CD14-positive monocyte (primary cell): ENCODE data around the gene CARD19. TPM values are rescaled to one million over a fixed set of nuclear protein-coding genes. Genes with fewer than 3 reads are reported as not detected.

Source experiments
- DNase-seq, 3 donors: peaks; one replicate each; pipeline ENCODE4 v3.0.0-alpha.2; 2011 to 2022
- H2AFZ ChIP-seq: 2 replicates; pipeline ENCODE4 v1.6.0; 2012; ENCODE audit warnings: mild to moderate bottlenecking, low read depth, low read length, inconsistent platforms; ENCODE audit not compliant: insufficient read depth, poor library complexity, severe bottlenecking
- H3K27ac ChIP-seq, 2 donors: 1 replicate in 1 of 2; 2 replicates in 1 of 2; pipeline ENCODE4 v1.5.1; 2012 to 2013; ENCODE audit warnings: low read length in 2 of 2, control low read depth in 1 of 2, inconsistent platforms in 1 of 2, low read depth in 1 of 2, mild to moderate bottlenecking in 1 of 2
- H3K27me3 ChIP-seq, 2 donors: one replicate each; pipeline versions ENCODE4 v1.6.0 to v1.6.1; 2011 to 2013; ENCODE audit warnings: low read length in 2 of 2; ENCODE audit not compliant: control insufficient read depth in 2 of 2, insufficient read depth in 2 of 2
- H3K36me3 ChIP-seq, 2 donors: replicated peaks in 1 of 2; 1 replicate in 1 of 2; 2 replicates in 1 of 2; pipeline versions ENCODE4 v1.5.1 to v1.6.1; 2012 to 2013; ENCODE audit warnings: low read length in 2 of 2, control low read depth in 1 of 2, inconsistent platforms in 1 of 2, mild to moderate bottlenecking in 1 of 2; ENCODE audit not compliant: insufficient read depth in 2 of 2, control insufficient read depth in 1 of 2
- H3K4me1 ChIP-seq, 2 donors: 1 replicate in 1 of 2; 2 replicates in 1 of 2; pipeline versions ENCODE4 v1.5.1 to v1.6.1; 2012 to 2013; ENCODE audit warnings: low read length in 2 of 2, control low read depth in 1 of 2, inconsistent platforms in 1 of 2, mild to moderate bottlenecking in 1 of 2, moderate library complexity in 1 of 2; ENCODE audit not compliant: insufficient read depth in 2 of 2, control insufficient read depth in 1 of 2
- H3K4me2 ChIP-seq: replicated peaks from 2 replicates; pipeline ENCODE3; 2012; ENCODE audit warnings: low read length, moderate library complexity, mild to moderate bottlenecking; ENCODE audit not compliant: poor library complexity, severe bottlenecking; ENCODE audit errors: extremely low read depth
- H3K4me3 ChIP-seq, 3 experiments: fragments of 200-600 bp in 1 of 3; sonication (generic) in 1 of 3; replicated peaks in 1 of 3; 1 replicate in 2 of 3; 2 replicates in 1 of 3; pipeline ENCODE4 v1.5.1; 2011 to 2013; ENCODE audit warnings: low read length in 3 of 3, mild to moderate bottlenecking in 3 of 3, control low read depth in 2 of 3, low read depth in 2 of 3, inconsistent platforms in 1 of 3, moderate library complexity in 1 of 3
- H3K79me2 ChIP-seq: 2 replicates; pipeline ENCODE4 v1.6.0; 2012; ENCODE audit warnings: mild to moderate bottlenecking, control low read depth, inconsistent platforms, low read length, moderate library complexity; ENCODE audit not compliant: insufficient read depth
- H3K9ac ChIP-seq: 2 replicates; pipeline ENCODE4 v1.6.0; 2017; ENCODE audit warnings: low read length, mild to moderate bottlenecking; ENCODE audit not compliant: insufficient read depth, poor library complexity, severe bottlenecking
- H3K9me3 ChIP-seq, 2 donors: replicated peaks in 1 of 2; 1 replicate in 1 of 2; 2 replicates in 1 of 2; pipeline versions ENCODE4 v1.5.1 to v1.6.1; 2012 to 2013; ENCODE audit warnings: low read length in 2 of 2, control low read depth in 1 of 2; ENCODE audit not compliant: control insufficient read depth in 1 of 2, insufficient read depth in 1 of 2
- H4K20me1 ChIP-seq: 2 replicates; pipeline ENCODE4 v1.6.0; 2012; ENCODE audit warnings: mild to moderate bottlenecking, low read length, control low read depth, moderate library complexity; ENCODE audit not compliant: insufficient read depth
- H3K27ac Mint-ChIP-seq, 7 donors: one replicate each; pipeline ENCODE4 v1.8.0; 2020; ENCODE audit warnings: mild to moderate bottlenecking in 7 of 7, mixed read lengths in 7 of 7, moderate library complexity in 6 of 7, inconsistent platforms in 2 of 7
- H3K27me3 Mint-ChIP-seq, 3 donors: one replicate each; pipeline ENCODE4 v1.8.0; 2021 to 2022; ENCODE audit warnings: low read depth in 3 of 3, mild to moderate bottlenecking in 3 of 3, mixed read lengths in 3 of 3, moderate library complexity in 3 of 3, inconsistent platforms in 1 of 3
- H3K36me3 Mint-ChIP-seq, 2 donors: one replicate each; pipeline ENCODE4 v1.8.0; 2020; ENCODE audit warnings: mixed read lengths in 2 of 2, inconsistent platforms in 1 of 2, mild to moderate bottlenecking in 1 of 2
- H3K4me1 Mint-ChIP-seq: one replicate; pipeline ENCODE4 v1.8.0; 2020; ENCODE audit warnings: mild to moderate bottlenecking, mixed read lengths
- H3K4me3 Mint-ChIP-seq, 2 donors: one replicate each; pipeline ENCODE4 v1.8.0; 2020; ENCODE audit warnings: mild to moderate bottlenecking in 2 of 2, mixed read lengths in 2 of 2, moderate library complexity in 1 of 2
- H3K9me3 Mint-ChIP-seq, 7 donors: one replicate each; pipeline ENCODE4 v1.8.0; 2020 to 2022; ENCODE audit warnings: mixed read lengths in 7 of 7, mild to moderate bottlenecking in 6 of 7, moderate library complexity in 6 of 7, inconsistent platforms in 2 of 7
- WGBS: methylation state at CpG from one replicate; pipeline ENCODE4 v1.1.5; 2013; ENCODE audit warnings: missing lambda C conversion rate; ENCODE audit not compliant: insufficient coverage; 5-methylcytosine and 5-hydroxymethylcytosine counted together
- intact Hi-C, 2 donors: fragments of 100-400 bp; cut with micrococcal nuclease; formaldehyde crosslinking; loops; one replicate each; pipeline versions ENCODE4 v1.15.0 to v1.15.1; 2023
- polyA plus RNA-seq, 3 donors: library from polyadenylated mRNA; depleted of rRNA in 1 of 3; unstranded in 2 of 3; stranded (reverse) in 1 of 3; fragments of 300-500 nt in 2 of 3; fragments of >200 nt in 1 of 3; fragmentation: Illumina TruSeq in 2 of 3; gene quantifications; 1 replicate in 2 of 3; 2 replicates in 1 of 3; pipeline ENCODE4 v1.2.3, GENCODE V29; 2012 to 2021
- TF ChIP-seq, protein P1 (sequence below): fragments of 200-600 bp; IDR thresholded peaks from one replicate; pipeline ENCODE4 v1.8.0; 2022; ENCODE audit warnings: antibody characterized with exemption, mild to moderate bottlenecking

The CARD19 gene
- polyA plus RNA-seq, 3 donors, result 130 to 506 (median 137) TPM

DNA sequence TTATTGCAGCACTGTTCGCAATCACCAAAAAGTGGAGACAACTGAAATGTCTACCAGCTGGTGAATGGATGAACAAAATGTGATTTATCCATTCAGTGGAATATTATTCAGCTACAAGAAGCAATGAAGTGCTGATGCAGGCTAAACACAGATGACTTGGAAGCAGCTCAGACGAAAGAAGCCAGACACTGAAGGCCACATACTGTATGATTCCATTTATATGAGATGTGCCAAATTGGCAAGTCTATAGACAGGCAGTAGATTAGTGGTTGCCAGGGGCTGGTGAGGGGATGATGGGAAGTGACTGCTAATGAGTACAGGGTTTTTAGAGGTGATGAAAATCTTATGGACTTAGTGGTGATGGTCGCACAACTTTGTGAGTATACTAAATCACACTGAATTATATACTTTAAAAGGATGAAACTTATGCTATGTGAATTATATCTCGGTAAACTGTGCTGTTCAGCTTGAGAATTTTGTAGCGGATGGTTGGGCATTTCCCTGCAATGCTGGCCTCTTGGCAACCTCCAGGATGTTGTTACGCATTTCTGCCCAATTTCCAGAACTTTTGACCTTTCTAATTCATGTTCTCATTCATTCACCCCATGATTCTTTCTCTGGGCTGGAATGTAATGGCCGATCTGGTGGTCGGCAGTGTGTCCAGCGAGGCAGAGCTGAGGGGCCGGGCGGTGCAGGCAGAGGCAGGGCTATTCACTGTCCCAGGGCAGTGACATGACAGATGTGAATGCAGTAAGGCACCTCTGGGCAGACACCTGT, 66.0 kb downstream of the CARD19 start:
- TF ChIP-seq, protein P1, sequence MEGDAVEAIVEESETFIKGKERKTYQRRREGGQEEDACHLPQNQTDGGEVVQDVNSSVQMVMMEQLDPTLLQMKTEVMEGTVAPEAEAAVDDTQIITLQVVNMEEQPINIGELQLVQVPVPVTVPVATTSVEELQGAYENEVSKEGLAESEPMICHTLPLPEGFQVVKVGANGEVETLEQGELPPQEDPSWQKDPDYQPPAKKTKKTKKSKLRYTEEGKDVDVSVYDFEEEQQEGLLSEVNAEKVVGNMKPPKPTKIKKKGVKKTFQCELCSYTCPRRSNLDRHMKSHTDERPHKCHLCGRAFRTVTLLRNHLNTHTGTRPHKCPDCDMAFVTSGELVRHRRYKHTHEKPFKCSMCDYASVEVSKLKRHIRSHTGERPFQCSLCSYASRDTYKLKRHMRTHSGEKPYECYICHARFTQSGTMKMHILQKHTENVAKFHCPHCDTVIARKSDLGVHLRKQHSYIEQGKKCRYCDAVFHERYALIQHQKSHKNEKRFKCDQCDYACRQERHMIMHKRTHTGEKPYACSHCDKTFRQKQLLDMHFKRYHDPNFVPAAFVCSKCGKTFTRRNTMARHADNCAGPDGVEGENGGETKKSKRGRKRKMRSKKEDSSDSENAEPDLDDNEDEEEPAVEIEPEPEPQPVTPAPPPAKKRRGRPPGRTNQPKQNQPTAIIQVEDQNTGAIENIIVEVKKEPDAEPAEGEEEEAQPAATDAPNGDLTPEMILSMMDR, result no peak
- no peaks in the 10 kb centered on the region for H3K79me2 ChIP-seq
- H2AFZ ChIP-seq, result no peak overlapping the region
- Mint-ChIP-seq H3K4me3 (no peak overlapping the region), H3K9me3 (peaks cover 0 to 3% (median 0%) of the 10 kb centered on the region in 7 donors), H3K27ac (no peak overlapping the region), H3K4me1 (peaks cover 8% of the 10 kb centered on the region), H3K36me3 (no peaks in the 10 kb centered on the region), H3K27me3 (peaks cover 3 to 18% (median 8%) of the 10 kb centered on the region in 3 donors)
- no peaks in the 10 kb centered on the region for H3K36me3 ChIP-seq
- H3K27me3 ChIP-seq, result no peaks in the 10 kb centered on the region
- no peak overlapping the region for H3K9ac ChIP-seq
- DNase-seq, result no peak
- no peak overlapping the region for H3K4me3 ChIP-seq
- no peaks in the 10 kb centered on the region for H4K20me1 ChIP-seq
- WGBS, result 96% methylated on average over 8 of the region's 11 CpGs
- intact Hi-C loops, result loop anchor here (2.0 to 5.0 kb wide), 3 partner anchors 140 to 800 kb away; no protein-coding TSS in a partner anchor
- H3K4me1 ChIP-seq, result peaks cover 6 to 10% of the 10 kb centered on the region in 2 donors
- no peak overlapping the region for H3K4me2 ChIP-seq
- no peaks in the 10 kb centered on the region for H3K9me3 ChIP-seq
- no peak overlapping the region for H3K27ac ChIP-seq

Other genes starting within 250 kb of the CARD19 start
- gene ZNF484, start 218.2 kb upstream of the CARD19 start, polyA plus RNA-seq, result 1 to 10 TPM; 1.1 to 2.7 (median 1.8) TPM
- gene FGD3, start 148.7 kb upstream of the CARD19 start, polyA plus RNA-seq, result 100 to 1,000 TPM in 1 of 3 donors, 10 to 100 TPM in 2; 32.4 to 120 (median 56.2) TPM
- gene SUSD3, start 37.5 kb upstream of the CARD19 start, polyA plus RNA-seq, result 10 to 100 TPM; 10.5 to 24.6 (median 15.7) TPM
- gene NINJ1, start 38.0 kb downstream of the CARD19 start, polyA plus RNA-seq, result 100 to 1,000 TPM; 290 to 610 (median 469) TPM
- under 1 TPM in 1 of 3 donors, not detected in 2; 0.40 TPM for gene WNK2, start 87.9 kb downstream of the CARD19 start, polyA plus RNA-seq